Measurements from ENCODE around the gene ZNF280B.
"Not testable (repeated sequence)": the region's sequence is repeated elsewhere in the genome, so short reads cannot be mapped to it uniquely, and the experiment has no call there.

The ZNF280B gene

GRCh38 chr22:22528780-22529179 lies 20.2 kb upstream of the ZNF280B start:
- Mint-ChIP-seq H3K27ac (no peak overlapping the region), H3K9me3 (no peaks in the 10 kb centered on the region), H3K4me1 (ENCODE audit: low read depth in 2 of 2) (no peaks in the 10 kb centered on the region), H3K27me3 (peaks cover 28 to 59% of the 10 kb centered on the region in 2 donors), H3K4me3 (no peak overlapping the region), H3K36me3 (ENCODE audit: insufficient read depth) (no peaks in the 10 kb centered on the region)
- DNase-seq (no peak), ATAC-seq (replicated peaks) (no peak)

- Mint-ChIP-seq H3K4me1 (ENCODE audit: low read depth in 2 of 2) (no peaks in the 10 kb centered on the region), H3K4me3 (no peak overlapping the region), H3K27ac (no peak overlapping the region), H3K9me3 (no peaks in the 10 kb centered on the region), H3K27me3 (peaks cover 31 to 59% of the 10 kb centered on the region in 2 donors), H3K36me3 (ENCODE audit: insufficient read depth) (no peaks in the 10 kb centered on the region)
- ATAC-seq (replicated peaks) (no peak), DNase-seq (no peak)
Observed at GRCh38 chr22:22527312-22527711, 18.8 kb upstream of the ZNF280B start.

- Mint-ChIP-seq H3K27ac (no peak overlapping the region), H3K4me3 (no peak overlapping the region), H3K4me1 (ENCODE audit: low read depth in 2 of 2) (no peaks in the 10 kb centered on the region), H3K36me3 (ENCODE audit: insufficient read depth) (no peaks in the 10 kb centered on the region), H3K9me3 (no peaks in the 10 kb centered on the region), H3K27me3 (peaks cover 31 to 69% of the 10 kb centered on the region in 2 donors)
- ATAC-seq (replicated peaks) (no peak), DNase-seq (no peak)
Observed at GRCh38 chr22:22526125-22526912, 17.8 kb upstream of the ZNF280B start.

- peaks cover 28 to 78% of the 10 kb centered on the region in 2 donors for H3K27me3 Mint-ChIP-seq
Observed at GRCh38 chr22:22523494-22523893, 15.0 kb upstream of the ZNF280B start.

GRCh38 chr22:22521631-22522030 lies 13.1 kb upstream of the ZNF280B start:
- no peak for ATAC-seq (replicated peaks)
- H3K4me3 Mint-ChIP-seq, result no peak overlapping the region
- no peak for DNase-seq
- H3K36me3 Mint-ChIP-seq (ENCODE audit: insufficient read depth), result no peaks in the 10 kb centered on the region
- H3K4me1 Mint-ChIP-seq (ENCODE audit: low read depth in 2 of 2), result no peaks in the 10 kb centered on the region
- no peak overlapping the region for H3K27ac Mint-ChIP-seq
- H3K27me3 Mint-ChIP-seq, result peaks cover 27 to 72% of the 10 kb centered on the region in 2 donors
- H3K9me3 Mint-ChIP-seq, result no peaks in the 10 kb centered on the region

More at GRCh38 chr22:22523494-22523893, 15.0 kb upstream of the ZNF280B start:
- H3K4me3 Mint-ChIP-seq, result no peak overlapping the region
- no peaks in the 10 kb centered on the region for H3K9me3 Mint-ChIP-seq
- no peaks in the 10 kb centered on the region for H3K36me3 Mint-ChIP-seq (ENCODE audit: insufficient read depth)
- no peak for DNase-seq
- no peak for ATAC-seq (replicated peaks)
- H3K27ac Mint-ChIP-seq, result no peak overlapping the region
- H3K4me1 Mint-ChIP-seq (ENCODE audit: low read depth in 2 of 2), result no peaks in the 10 kb centered on the region

- no peaks in the 10 kb centered on the region for H3K36me3 Mint-ChIP-seq (ENCODE audit: insufficient read depth)
- ATAC-seq (replicated peaks), result no peak
- no peak overlapping the region for H3K27ac Mint-ChIP-seq
- DNase-seq, result no peak
- no peaks in the 10 kb centered on the region for H3K9me3 Mint-ChIP-seq
- peaks cover 30 to 75% of the 10 kb centered on the region in 2 donors for H3K27me3 Mint-ChIP-seq
- no peak overlapping the region for H3K4me3 Mint-ChIP-seq
- no peaks in the 10 kb centered on the region for H3K4me1 Mint-ChIP-seq (ENCODE audit: low read depth in 2 of 2)
Observed at GRCh38 chr22:22520667-22521602, 12.4 kb upstream of the ZNF280B start.

GRCh38 chr22:22520020-22520656 lies 11.6 kb upstream of the ZNF280B start, which contains the start of gene ZNF280A:
Gene ZNF280A (minus strand): TSS chr22:22520270. CDS start chr22:22515630, 4,640 bp downstream.
- Mint-ChIP-seq H3K27me3 (peaks cover 30 to 75% of the 10 kb centered on the region in 2 donors), H3K36me3 (ENCODE audit: insufficient read depth) (no peaks in the 10 kb centered on the region), H3K4me1 (ENCODE audit: low read depth in 2 of 2) (no peaks in the 10 kb centered on the region), H3K4me3 (no peak within 1 kb of the TSS), H3K27ac (no peak within 1 kb of the TSS), H3K9me3 (no peaks in the 10 kb centered on the region)
- no peak for ATAC-seq (replicated peaks)
- no peak for DNase-seq

- ATAC-seq (replicated peaks) (no peak), DNase-seq (no peak)
- Mint-ChIP-seq H3K4me1 (ENCODE audit: low read depth in 2 of 2) (no peaks in the 10 kb centered on the region), H3K9me3 (no peaks in the 10 kb centered on the region), H3K4me3 (no peak overlapping the region), H3K27ac (no peak overlapping the region), H3K36me3 (ENCODE audit: insufficient read depth) (no peaks in the 10 kb centered on the region), H3K27me3 (peaks cover 30 to 75% of the 10 kb centered on the region in 2 donors)
Observed at GRCh38 chr22:22519591-22519990, 11.0 kb upstream of the ZNF280B start.

GRCh38 chr22:22516992-22517391 lies 8.4 kb upstream of the ZNF280B start:
- no peak overlapping the region for H3K27ac Mint-ChIP-seq
- DNase-seq, result no peak

GRCh38 chr22:22515890-22516289 lies 7.3 kb upstream of the ZNF280B start:
- H3K4me1 Mint-ChIP-seq (ENCODE audit: low read depth in 2 of 2), result no peaks in the 10 kb centered on the region
- H3K27ac Mint-ChIP-seq, result no peak overlapping the region
- H3K9me3 Mint-ChIP-seq, result peaks cover 0 to 2% of the 10 kb centered on the region in 2 donors
- DNase-seq (no peak), ATAC-seq (replicated peaks) (no peak)
- H3K27me3 Mint-ChIP-seq, result peaks cover 44 to 72% of the 10 kb centered on the region in 2 donors
- no peak overlapping the region for H3K4me3 Mint-ChIP-seq
- H3K36me3 Mint-ChIP-seq (ENCODE audit: insufficient read depth), result no peaks in the 10 kb centered on the region

More at GRCh38 chr22:22516992-22517391, 8.4 kb upstream of the ZNF280B start:
- peaks cover 43 to 80% of the 10 kb centered on the region in 2 donors for H3K27me3 Mint-ChIP-seq
- no peaks in the 10 kb centered on the region for H3K36me3 Mint-ChIP-seq (ENCODE audit: insufficient read depth)
- H3K9me3 Mint-ChIP-seq, result no peaks in the 10 kb centered on the region
- ATAC-seq (replicated peaks), result no peak
- no peak overlapping the region for H3K4me3 Mint-ChIP-seq
- H3K4me1 Mint-ChIP-seq (ENCODE audit: low read depth in 2 of 2), result no peaks in the 10 kb centered on the region

GRCh38 chr22:22514431-22514830 lies 5.9 kb upstream of the ZNF280B start:
- not testable (repeated sequence) for H3K4me1 Mint-ChIP-seq (ENCODE audit: low read depth in 2 of 2); DNase-seq; H3K27ac Mint-ChIP-seq; ATAC-seq (replicated peaks); H3K9me3 Mint-ChIP-seq; H3K36me3 Mint-ChIP-seq (ENCODE audit: insufficient read depth); H3K4me3 Mint-ChIP-seq
- H3K27me3 Mint-ChIP-seq, result peaks cover 44 to 57% of the 10 kb centered on the region in 2 donors

GRCh38 chr22:22513619-22514018 lies 5.1 kb upstream of the ZNF280B start:
- H3K4me1 Mint-ChIP-seq (ENCODE audit: low read depth in 2 of 2), result no peaks in the 10 kb centered on the region
- no peak for ATAC-seq (replicated peaks)

GRCh38 chr22:22512951-22513350 lies 4.4 kb upstream of the ZNF280B start:
- ATAC-seq (replicated peaks) (no peak), DNase-seq (no peak)
- no peak overlapping the region for H3K27ac Mint-ChIP-seq
- no peaks in the 10 kb centered on the region for H3K36me3 Mint-ChIP-seq (ENCODE audit: insufficient read depth)
- H3K9me3 Mint-ChIP-seq, result peaks cover 0 to 2% of the 10 kb centered on the region in 2 donors
- no peak overlapping the region for H3K4me3 Mint-ChIP-seq
- H3K4me1 Mint-ChIP-seq (ENCODE audit: low read depth in 2 of 2), result peaks cover 2 to 3% of the 10 kb centered on the region in 2 donors
- H3K27me3 Mint-ChIP-seq, result peaks cover 44 to 55% of the 10 kb centered on the region in 2 donors

More at GRCh38 chr22:22513619-22514018, 5.1 kb upstream of the ZNF280B start:
- no peak for DNase-seq
- peaks cover 0 to 2% of the 10 kb centered on the region in 2 donors for H3K9me3 Mint-ChIP-seq
- H3K4me3 Mint-ChIP-seq, result no peak overlapping the region
- H3K27me3 Mint-ChIP-seq, result peaks cover 44 to 55% of the 10 kb centered on the region in 2 donors
- no peaks in the 10 kb centered on the region for H3K36me3 Mint-ChIP-seq (ENCODE audit: insufficient read depth)
- H3K27ac Mint-ChIP-seq, result no peak overlapping the region
